IMR-90 (cell line): ENCODE results near the gene TAF8. TPM values are rescaled to one million over a fixed set of nuclear protein-coding genes. Genes with fewer than 3 reads are reported as not detected.

Source experiments
- ATAC-seq: fragments of 200-7000 bp; cut with Tn5 transposase; 2 replicates; pipeline ENCODE4 v1.9.1; 2020; ENCODE audit warnings: low read depth, mild to moderate bottlenecking, moderate library complexity
- BruUV-seq: library from RNA; stranded (reverse); fragments of 400-500 nt; replicated peaks from 2 replicates; lab custom pipeline; 2021; lab: Mats Ljungman, UMichigan
- CTCF ChIA-PET: fragments of 300-600 bp; formaldehyde crosslinking; extraction: SDS; loops from one replicate; lab custom pipeline; 2021; ENCODE audit warnings: antibody characterized with exemption; lab: Yijun Ruan, JAX
- POLR2A ChIA-PET: fragments of 300-600 bp; sonication (Branson Sonifier 250); formaldehyde crosslinking; loops from one replicate; lab custom pipeline; 2022; ENCODE audit warnings: antibody characterized with exemption; ENCODE audit not compliant: unreplicated experiment; lab: Charles Lee
- DNase-seq: peaks from one replicate; pipeline ENCODE4 v3.0.0; 2013
- H2AFZ ChIP-seq: replicated peaks from 2 replicates; pipeline ENCODE3; 2013; ENCODE audit warnings: low read length, mild to moderate bottlenecking; ENCODE audit not compliant: poor library complexity
- H2AK5ac ChIP-seq: 2 replicates; pipeline ENCODE4 v1.6.1; 2013; ENCODE audit warnings: low read depth, low read length, inconsistent platforms
- H2AK9ac ChIP-seq: replicated peaks from 2 replicates; pipeline ENCODE3; 2013; ENCODE audit warnings: mild to moderate bottlenecking, low read depth, low read length, moderate library complexity; ENCODE audit not compliant: poor library complexity
- H2BK120ac ChIP-seq: 2 replicates; pipeline ENCODE4 v1.6.1; 2013; ENCODE audit warnings: low read depth, low read length, inconsistent platforms
- H2BK15ac ChIP-seq: 3 replicates; pipeline ENCODE4 v1.6.1; 2013; ENCODE audit warnings: low read depth, low read length, inconsistent platforms
- H2BK20ac ChIP-seq: 2 replicates; pipeline ENCODE4 v1.6.1; 2013; ENCODE audit warnings: low read depth, mild to moderate bottlenecking, inconsistent platforms, low read length, moderate library complexity
- H2BK5ac ChIP-seq: 2 replicates; pipeline ENCODE4 v1.6.1; 2013; ENCODE audit warnings: mild to moderate bottlenecking, low read depth, low read length, inconsistent platforms; ENCODE audit not compliant: poor library complexity, severe bottlenecking
- H3K14ac ChIP-seq: replicated peaks from 2 replicates; pipeline ENCODE4 v1.6.1; 2013; ENCODE audit warnings: low read depth, low read length, inconsistent platforms
- H3K18ac ChIP-seq: 2 replicates; pipeline ENCODE4 v1.6.1; 2013; ENCODE audit warnings: low read depth, low read length, control low read depth
- H3K23ac ChIP-seq: 2 replicates; pipeline ENCODE4 v1.6.1; 2013; ENCODE audit warnings: low read depth, low read length, inconsistent platforms
- H3K27ac ChIP-seq: 2 replicates; pipeline ENCODE4 v1.5.1; 2013; ENCODE audit warnings: mild to moderate bottlenecking, control low read depth, low read length; ENCODE audit not compliant: insufficient read depth
- H3K27me3 ChIP-seq: 2 replicates; pipeline ENCODE4 v1.6.1; 2013; ENCODE audit warnings: low read length; ENCODE audit not compliant: control insufficient read depth, insufficient read depth
- H3K36me3 ChIP-seq: 2 replicates; pipeline ENCODE4 v1.6.1; 2013; ENCODE audit warnings: low read length, mixed read lengths; ENCODE audit not compliant: control insufficient read depth, insufficient read depth
- H3K4ac ChIP-seq: 2 replicates; pipeline ENCODE4 v1.6.1; 2013; ENCODE audit warnings: low read depth, low read length, inconsistent platforms
- H3K4me1 ChIP-seq: 2 replicates; pipeline ENCODE4 v1.6.1; 2013; ENCODE audit warnings: low read length, mixed read lengths; ENCODE audit not compliant: control insufficient read depth, insufficient read depth
- H3K4me2 ChIP-seq: 2 replicates; pipeline ENCODE4 v1.6.1; 2013; ENCODE audit warnings: low read depth, mild to moderate bottlenecking, control low read depth, low read length, moderate library complexity
- H3K4me3 ChIP-seq: 2 replicates; pipeline ENCODE4 v1.5.1; 2013; ENCODE audit warnings: low read depth, mild to moderate bottlenecking, control low read depth, low read length, moderate library complexity; ENCODE audit not compliant: insufficient read depth
- H3K56ac ChIP-seq: 2 replicates; pipeline ENCODE4 v1.6.1; 2013; ENCODE audit warnings: low read length, inconsistent platforms; ENCODE audit not compliant: insufficient read depth; ENCODE audit errors: extremely low read depth
- H3K79me1 ChIP-seq, 2 experiments: 2 replicates each; pipeline ENCODE4 v1.6.1; 2013; ENCODE audit warnings: low read length in 2 of 2, inconsistent platforms in 1 of 2, low read depth in 1 of 2
- H3K9ac ChIP-seq: 2 replicates; pipeline ENCODE4 v1.6.1; 2013; ENCODE audit warnings: low read depth, low read length, control low read depth
- H3K9me1 ChIP-seq: 2 replicates; pipeline ENCODE4 v1.6.1; 2013; ENCODE audit warnings: low read length, inconsistent platforms; ENCODE audit not compliant: insufficient read depth
- H3K9me3 ChIP-seq: 2 replicates; pipeline ENCODE4 v1.6.1; 2013; ENCODE audit warnings: low read length; ENCODE audit not compliant: control insufficient read depth, insufficient read depth
- H4K20me1 ChIP-seq: 2 replicates; pipeline ENCODE4 v1.6.1; 2013; ENCODE audit warnings: low read length, inconsistent platforms; ENCODE audit not compliant: insufficient read depth
- H4K5ac ChIP-seq: 2 replicates; pipeline ENCODE4 v1.6.1; 2013; ENCODE audit warnings: mild to moderate bottlenecking, low read depth, low read length, control low read depth
- H4K8ac ChIP-seq, 2 experiments: 2 replicates each; pipeline ENCODE4 v1.6.1; 2013; ENCODE audit warnings: low read depth in 2 of 2, low read length in 2 of 2, control low read depth in 1 of 2, inconsistent platforms in 1 of 2
- H4K91ac ChIP-seq: 2 replicates; pipeline ENCODE4 v1.6.1; 2013; ENCODE audit warnings: low read depth, low read length, inconsistent platforms; ENCODE audit not compliant: insufficient read depth
- CHD1 ChIP-seq: IDR thresholded peaks from 2 replicates; pipeline ENCODE4 v1.6.1; 2012; ENCODE audit warnings: low read depth, low read length, improper control_type of control experiment
- MXI1 ChIP-seq: IDR thresholded peaks from 2 replicates; pipeline ENCODE4 v1.6.1; 2012; ENCODE audit warnings: low read depth, mild to moderate bottlenecking, low read length, moderate library complexity, borderline replicate concordance
- NFE2L2 ChIP-seq: fragments of 150-350 bp; IDR thresholded peaks from 2 replicates; pipeline ENCODE4 v1.6.1; 2016; ENCODE audit warnings: low read depth, mild to moderate bottlenecking, low read length
- SMC3 ChIP-seq: fragments of 150-350 bp; IDR thresholded peaks from 2 replicates; pipeline ENCODE4 v1.6.1; 2016; ENCODE audit warnings: low read depth, mild to moderate bottlenecking, antibody characterized with exemption, low read length, moderate library complexity
- WGBS, 2 experiments: methylation state at CpG; one replicate each; pipeline versions ENCODE4 v1.1.5 to v1.1.7; 2013; ENCODE audit warnings: missing lambda C conversion rate in 2 of 2; ENCODE audit not compliant: insufficient read length in 1 of 2; ENCODE audit errors: extremely low coverage in 2 of 2; 5-methylcytosine and 5-hydroxymethylcytosine counted together
- dilution Hi-C: fragments of 300-500 bp; cut with HindIII; formaldehyde crosslinking; loops from one replicate; pipeline ENCODE4 v1.14.3; 2018; ENCODE audit warnings: low sequenced_read_pairs; ENCODE audit not compliant: unreplicated experiment
- in situ Hi-C: fragments of 300-500 bp; cut with MboI; formaldehyde crosslinking; loops from 3 replicates; pipeline ENCODE4 v1.14.3; 2019; ENCODE audit warnings: low sequenced_read_pairs, inconsistent platforms, mixed read lengths
- intact Hi-C: fragments of 100-400 bp; cut with micrococcal nuclease; formaldehyde crosslinking; loops from 2 replicates; pipeline ENCODE4 v1.10.0; 2022
- polyA plus RNA-seq, 3 experiments: library from polyadenylated mRNA; depleted of rRNA; stranded (reverse); fragments of >200 nt; gene quantifications; 2 replicates each; pipeline ENCODE4 v1.2.3, GENCODE V29; 2012; ENCODE audit warnings: low replicate concordance in 1 of 3
- total RNA-seq: library from RNA; depleted of rRNA; stranded (reverse); fragments of >200 nt; gene quantifications from 2 replicates; pipeline ENCODE4 v1.2.3, GENCODE V29; 2012
- TF ChIP-seq, protein P1 (sequence below): fragments of 150-350 bp; IDR thresholded peaks from 2 replicates; pipeline ENCODE4 v1.6.1; 2017; ENCODE audit warnings: mild to moderate bottlenecking, antibody characterized with exemption, low read length, low read depth
- TF ChIP-seq, protein P2 (sequence below): fragments of 150-350 bp; IDR thresholded peaks from 2 replicates; pipeline ENCODE4 v1.6.1; 2016; ENCODE audit warnings: low read depth, mild to moderate bottlenecking, low read length, moderate library complexity, borderline replicate concordance
- TF ChIP-seq, protein P3 (sequence below): conservative IDR thresholded peaks from 2 replicates; pipeline ENCODE4 v1.5.1; 2012; ENCODE audit warnings: mild to moderate bottlenecking, low read depth, low read length, improper control_type of control experiment

The TAF8 gene
- total and polyA plus RNA-seq, 2 of the 4 experiments (the other 2 are of a cell fraction) = 14.3 to 22.8 TPM

DNA sequence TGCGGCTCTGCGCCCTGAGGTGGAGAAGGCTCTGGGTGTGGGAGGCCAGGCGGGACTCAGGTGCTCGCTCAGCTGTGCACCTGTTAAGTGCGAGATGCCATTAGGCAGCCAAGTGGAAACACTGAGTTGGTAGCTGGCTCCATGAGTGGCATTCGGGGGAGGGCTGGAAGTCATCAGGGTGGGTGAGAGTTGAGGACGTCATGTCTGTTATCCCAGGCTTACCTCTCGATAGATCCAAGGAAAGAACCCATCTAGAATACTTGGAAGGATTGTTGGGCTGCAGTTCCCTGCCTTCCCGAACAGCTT lies 41.3 kb downstream of the TAF8 start:
- WGBS, 2 experiments = 86% methylated on average over 3 of the region's 9 CpGs; no CpG with 5 or more reads in 1 of the 2 experiments
- Histone ChIP-seq H3K79me1 (no peaks in the 10 kb centered on the region), H2AK5ac (no peak overlapping the region; the same call in 1 of the 2 replicates), H3K36me3 (no peaks in the 10 kb centered on the region), H4K20me1 (no peaks in the 10 kb centered on the region), H3K27ac (no peak overlapping the region), H3K18ac (no peak overlapping the region), H2BK120ac (no peak overlapping the region), H3K4me2 (no peak overlapping the region), H2AFZ (peak overlapping the region; percentile 63), H4K8ac (no peak overlapping the region), H4K91ac (no peak overlapping the region), H2AK9ac (no peak overlapping the region), H3K4me3 (no peak overlapping the region), H2BK5ac (no peak overlapping the region), H2BK20ac (no peak overlapping the region), H3K27me3 (peaks cover 2% of the 10 kb centered on the region; the same call in 1 of the 2 replicates), H3K9me1 (peaks cover 3% of the 10 kb centered on the region), H3K4me1 (no peaks in the 10 kb centered on the region), H4K5ac (no peak overlapping the region), H3K9me3 (no peaks in the 10 kb centered on the region), H3K14ac (no peak overlapping the region), H2BK15ac (no peak overlapping the region), H3K4ac (no peak overlapping the region), H3K23ac (no peak overlapping the region), H3K9ac (no peak overlapping the region), H3K56ac (no peak overlapping the region)
- CTCF ChIA-PET = interaction anchor here (0.6 kb wide), 1 partner anchor 14 kb away, joined by 5 read pairs; no protein-coding TSS in a partner anchor
- TF ChIP-seq, protein P1, sequence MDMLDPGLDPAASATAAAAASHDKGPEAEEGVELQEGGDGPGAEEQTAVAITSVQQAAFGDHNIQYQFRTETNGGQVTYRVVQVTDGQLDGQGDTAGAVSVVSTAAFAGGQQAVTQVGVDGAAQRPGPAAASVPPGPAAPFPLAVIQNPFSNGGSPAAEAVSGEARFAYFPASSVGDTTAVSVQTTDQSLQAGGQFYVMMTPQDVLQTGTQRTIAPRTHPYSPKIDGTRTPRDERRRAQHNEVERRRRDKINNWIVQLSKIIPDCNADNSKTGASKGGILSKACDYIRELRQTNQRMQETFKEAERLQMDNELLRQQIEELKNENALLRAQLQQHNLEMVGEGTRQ = no peak
- no peak for TF ChIP-seq SMC3
- no peak for TF ChIP-seq MXI1
- TF ChIP-seq, protein P2, sequence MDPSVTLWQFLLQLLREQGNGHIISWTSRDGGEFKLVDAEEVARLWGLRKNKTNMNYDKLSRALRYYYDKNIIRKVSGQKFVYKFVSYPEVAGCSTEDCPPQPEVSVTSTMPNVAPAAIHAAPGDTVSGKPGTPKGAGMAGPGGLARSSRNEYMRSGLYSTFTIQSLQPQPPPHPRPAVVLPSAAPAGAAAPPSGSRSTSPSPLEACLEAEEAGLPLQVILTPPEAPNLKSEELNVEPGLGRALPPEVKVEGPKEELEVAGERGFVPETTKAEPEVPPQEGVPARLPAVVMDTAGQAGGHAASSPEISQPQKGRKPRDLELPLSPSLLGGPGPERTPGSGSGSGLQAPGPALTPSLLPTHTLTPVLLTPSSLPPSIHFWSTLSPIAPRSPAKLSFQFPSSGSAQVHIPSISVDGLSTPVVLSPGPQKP = no peak
- TF ChIP-seq CHD1 = no peak
- TF ChIP-seq, protein P3, sequence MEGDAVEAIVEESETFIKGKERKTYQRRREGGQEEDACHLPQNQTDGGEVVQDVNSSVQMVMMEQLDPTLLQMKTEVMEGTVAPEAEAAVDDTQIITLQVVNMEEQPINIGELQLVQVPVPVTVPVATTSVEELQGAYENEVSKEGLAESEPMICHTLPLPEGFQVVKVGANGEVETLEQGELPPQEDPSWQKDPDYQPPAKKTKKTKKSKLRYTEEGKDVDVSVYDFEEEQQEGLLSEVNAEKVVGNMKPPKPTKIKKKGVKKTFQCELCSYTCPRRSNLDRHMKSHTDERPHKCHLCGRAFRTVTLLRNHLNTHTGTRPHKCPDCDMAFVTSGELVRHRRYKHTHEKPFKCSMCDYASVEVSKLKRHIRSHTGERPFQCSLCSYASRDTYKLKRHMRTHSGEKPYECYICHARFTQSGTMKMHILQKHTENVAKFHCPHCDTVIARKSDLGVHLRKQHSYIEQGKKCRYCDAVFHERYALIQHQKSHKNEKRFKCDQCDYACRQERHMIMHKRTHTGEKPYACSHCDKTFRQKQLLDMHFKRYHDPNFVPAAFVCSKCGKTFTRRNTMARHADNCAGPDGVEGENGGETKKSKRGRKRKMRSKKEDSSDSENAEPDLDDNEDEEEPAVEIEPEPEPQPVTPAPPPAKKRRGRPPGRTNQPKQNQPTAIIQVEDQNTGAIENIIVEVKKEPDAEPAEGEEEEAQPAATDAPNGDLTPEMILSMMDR = no peak
- TF ChIP-seq NFE2L2 = no peak
- in situ Hi-C loops = loop anchor here (25.0 kb wide), 1 partner anchor 796 kb away; the partner anchor contains the start of gene RPL7L1
- BruUV-seq = no TSS peak
- dilution Hi-C loops = no loop called here
- POLR2A ChIA-PET = no interaction called here
- intact Hi-C loops = no loop called here
- DNase-seq (no peak), ATAC-seq (no peak)
